GM12873 (cell line): ENCODE data around the gene TAS1R1.

ENCODE experiments used
- TF ChIP-seq, protein P1 (sequence below): IDR thresholded peaks from 2 replicates; pipeline ENCODE4 v1.5.1; 2012; ENCODE audit warnings: low read depth, mild to moderate bottlenecking, moderate library complexity, low read length, control low read depth; ENCODE audit not compliant: insufficient read depth; ENCODE audit errors: missing control alignments

Gene TAS1R1

DNA sequence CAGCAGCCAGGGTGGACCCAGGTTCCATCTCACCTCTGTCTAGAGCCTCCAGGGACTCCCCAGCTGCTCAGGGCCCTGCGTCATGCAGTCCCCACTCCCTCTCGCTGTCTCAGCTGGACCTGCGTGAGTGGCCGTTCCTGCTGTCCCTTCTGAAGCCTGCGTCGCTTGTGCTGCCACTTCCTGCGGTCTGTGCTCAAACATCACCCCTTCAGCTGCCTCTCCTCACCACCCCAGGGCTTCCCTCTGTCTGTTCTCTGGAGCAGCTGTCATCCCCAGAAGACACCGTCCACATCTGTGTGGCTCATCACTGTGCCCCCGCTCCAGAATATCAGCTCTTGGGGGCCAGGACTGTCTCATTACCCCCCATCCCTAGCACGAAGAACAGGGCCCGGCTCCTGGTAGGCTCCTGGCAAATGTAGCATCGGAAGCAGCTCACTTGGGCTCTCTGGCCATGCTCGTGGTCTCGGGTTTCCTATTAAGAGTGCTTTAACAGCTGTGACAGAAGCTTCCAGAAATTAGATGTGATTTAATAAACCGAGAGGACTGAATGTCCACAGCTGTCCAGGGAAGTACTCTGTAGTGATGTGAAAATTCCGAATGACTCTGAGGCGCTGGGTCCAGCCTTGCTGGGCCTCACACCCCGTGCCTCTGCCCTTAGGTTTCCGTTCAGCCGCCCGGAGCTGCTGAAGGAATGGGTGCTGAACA is 72.9 kb downstream of the TAS1R1 start:
- TF ChIP-seq, protein P1, sequence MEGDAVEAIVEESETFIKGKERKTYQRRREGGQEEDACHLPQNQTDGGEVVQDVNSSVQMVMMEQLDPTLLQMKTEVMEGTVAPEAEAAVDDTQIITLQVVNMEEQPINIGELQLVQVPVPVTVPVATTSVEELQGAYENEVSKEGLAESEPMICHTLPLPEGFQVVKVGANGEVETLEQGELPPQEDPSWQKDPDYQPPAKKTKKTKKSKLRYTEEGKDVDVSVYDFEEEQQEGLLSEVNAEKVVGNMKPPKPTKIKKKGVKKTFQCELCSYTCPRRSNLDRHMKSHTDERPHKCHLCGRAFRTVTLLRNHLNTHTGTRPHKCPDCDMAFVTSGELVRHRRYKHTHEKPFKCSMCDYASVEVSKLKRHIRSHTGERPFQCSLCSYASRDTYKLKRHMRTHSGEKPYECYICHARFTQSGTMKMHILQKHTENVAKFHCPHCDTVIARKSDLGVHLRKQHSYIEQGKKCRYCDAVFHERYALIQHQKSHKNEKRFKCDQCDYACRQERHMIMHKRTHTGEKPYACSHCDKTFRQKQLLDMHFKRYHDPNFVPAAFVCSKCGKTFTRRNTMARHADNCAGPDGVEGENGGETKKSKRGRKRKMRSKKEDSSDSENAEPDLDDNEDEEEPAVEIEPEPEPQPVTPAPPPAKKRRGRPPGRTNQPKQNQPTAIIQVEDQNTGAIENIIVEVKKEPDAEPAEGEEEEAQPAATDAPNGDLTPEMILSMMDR = no peak

DNA sequence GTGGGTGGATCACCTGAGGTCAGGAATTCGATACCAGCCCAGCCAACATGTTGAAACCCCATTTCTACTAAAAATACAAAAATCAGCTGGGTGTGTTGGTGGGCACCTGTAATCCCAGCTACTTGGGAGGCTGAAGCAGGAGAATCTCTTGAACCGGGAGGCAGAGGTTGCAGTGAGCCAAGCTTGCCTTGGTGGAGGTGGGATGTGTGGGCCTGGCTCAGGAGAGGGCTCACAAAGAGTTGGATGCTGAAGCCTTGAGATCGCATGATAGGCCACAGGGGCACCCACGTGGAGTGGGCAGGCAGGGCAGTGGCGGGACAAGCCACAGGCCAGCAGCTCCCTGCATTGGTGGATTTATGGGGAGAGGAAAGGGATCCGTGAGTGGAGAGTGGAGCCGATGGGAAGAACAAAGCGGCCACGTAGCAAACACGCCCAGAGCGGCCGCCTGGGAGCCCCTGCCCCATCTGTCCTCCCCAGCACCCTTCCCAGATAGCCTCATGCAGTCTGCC is 73.9 kb downstream of the TAS1R1 start:
- TF ChIP-seq, protein P1 = no peak
